Measurements from ENCODE around the gene AFAP1L1. TPM values are rescaled to one million over a fixed set of nuclear protein-coding genes. Genes with fewer than 3 reads are reported as not detected.

The AFAP1L1 gene
- total and polyA plus RNA-seq, 10 of the 15 experiments (the other 5 are each of a cell fraction or from before 2014, with no cell fraction given): 0.11 TPM; not detected in 9

DNA sequence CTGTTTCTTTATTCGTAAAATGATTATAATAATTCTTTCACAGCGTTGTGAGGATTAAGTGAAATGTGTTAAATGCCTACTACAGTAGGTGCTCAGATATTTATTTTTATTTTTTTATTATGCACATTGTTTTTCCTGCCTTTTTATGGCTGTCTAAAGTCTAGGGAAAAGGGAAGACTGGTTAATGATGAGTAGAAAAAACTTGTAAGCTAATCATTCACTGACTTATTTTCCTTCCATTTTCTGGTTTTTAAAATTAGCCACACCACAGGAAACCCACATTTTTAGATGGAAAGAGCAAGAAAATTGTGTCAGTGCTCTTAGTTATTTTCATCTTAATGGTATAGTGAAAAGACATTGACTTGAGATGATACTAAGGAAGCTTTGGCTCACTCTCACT, 82.3 kb downstream of the AFAP1L1 start:
- SMC1A ChIA-PET (ENCODE audit: uncharacterized antibody, unreplicated experiment): interaction anchor here (1.7 to 1.8 kb wide), 2 partner anchors 12 to 204 kb away, joined by 4 to 5 read pairs; no protein-coding TSS in a partner anchor
- H3K4me2 ChIP-seq (ENCODE audit: control insufficient read depth, insufficient read depth): no peak overlapping the region
- WGBS (ENCODE audit: insufficient coverage, insufficient replicate concordance, low lambda C conversion rate, missing lambda C conversion rate): 73% methylated on average over 2 of the region's 2 CpGs
- DNase-seq (ENCODE audit: low read depth, low spot score) (no peak), FAIRE-seq (no peak), ATAC-seq (no peak)
- H3K4me1 ChIP-seq (ENCODE audit: control insufficient read depth, insufficient read depth, low read length): peaks cover 11% of the 10 kb centered on the region
- H3K79me2 ChIP-seq (ENCODE audit: control insufficient read depth, insufficient read depth, low read length): peaks cover 9% of the 10 kb centered on the region
- no TSS peak for BruUV-seq (replicated peaks)
- RAD21 ChIA-PET (ENCODE audit: unreplicated experiment): interaction anchor here (0.8 kb wide), 1 partner anchor 22 kb away, joined by 5 read pairs; no protein-coding TSS in a partner anchor
- TF ChIP-seq SUZ12 (IDR thresholded peaks at IDR 0.05; ENCODE audit: unreplicated experiment): no peak
- TF ChIP-seq, protein P1, sequence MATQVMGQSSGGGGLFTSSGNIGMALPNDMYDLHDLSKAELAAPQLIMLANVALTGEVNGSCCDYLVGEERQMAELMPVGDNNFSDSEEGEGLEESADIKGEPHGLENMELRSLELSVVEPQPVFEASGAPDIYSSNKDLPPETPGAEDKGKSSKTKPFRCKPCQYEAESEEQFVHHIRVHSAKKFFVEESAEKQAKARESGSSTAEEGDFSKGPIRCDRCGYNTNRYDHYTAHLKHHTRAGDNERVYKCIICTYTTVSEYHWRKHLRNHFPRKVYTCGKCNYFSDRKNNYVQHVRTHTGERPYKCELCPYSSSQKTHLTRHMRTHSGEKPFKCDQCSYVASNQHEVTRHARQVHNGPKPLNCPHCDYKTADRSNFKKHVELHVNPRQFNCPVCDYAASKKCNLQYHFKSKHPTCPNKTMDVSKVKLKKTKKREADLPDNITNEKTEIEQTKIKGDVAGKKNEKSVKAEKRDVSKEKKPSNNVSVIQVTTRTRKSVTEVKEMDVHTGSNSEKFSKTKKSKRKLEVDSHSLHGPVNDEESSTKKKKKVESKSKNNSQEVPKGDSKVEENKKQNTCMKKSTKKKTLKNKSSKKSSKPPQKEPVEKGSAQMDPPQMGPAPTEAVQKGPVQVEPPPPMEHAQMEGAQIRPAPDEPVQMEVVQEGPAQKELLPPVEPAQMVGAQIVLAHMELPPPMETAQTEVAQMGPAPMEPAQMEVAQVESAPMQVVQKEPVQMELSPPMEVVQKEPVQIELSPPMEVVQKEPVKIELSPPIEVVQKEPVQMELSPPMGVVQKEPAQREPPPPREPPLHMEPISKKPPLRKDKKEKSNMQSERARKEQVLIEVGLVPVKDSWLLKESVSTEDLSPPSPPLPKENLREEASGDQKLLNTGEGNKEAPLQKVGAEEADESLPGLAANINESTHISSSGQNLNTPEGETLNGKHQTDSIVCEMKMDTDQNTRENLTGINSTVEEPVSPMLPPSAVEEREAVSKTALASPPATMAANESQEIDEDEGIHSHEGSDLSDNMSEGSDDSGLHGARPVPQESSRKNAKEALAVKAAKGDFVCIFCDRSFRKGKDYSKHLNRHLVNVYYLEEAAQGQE (IDR thresholded peaks at IDR 0.05; ENCODE audit: low read depth, low read length): no peak
- no peak for TF ChIP-seq ATF7 (IDR thresholded peaks at IDR 0.05; ENCODE audit: low read depth)
- TF ChIP-seq, protein P2, sequence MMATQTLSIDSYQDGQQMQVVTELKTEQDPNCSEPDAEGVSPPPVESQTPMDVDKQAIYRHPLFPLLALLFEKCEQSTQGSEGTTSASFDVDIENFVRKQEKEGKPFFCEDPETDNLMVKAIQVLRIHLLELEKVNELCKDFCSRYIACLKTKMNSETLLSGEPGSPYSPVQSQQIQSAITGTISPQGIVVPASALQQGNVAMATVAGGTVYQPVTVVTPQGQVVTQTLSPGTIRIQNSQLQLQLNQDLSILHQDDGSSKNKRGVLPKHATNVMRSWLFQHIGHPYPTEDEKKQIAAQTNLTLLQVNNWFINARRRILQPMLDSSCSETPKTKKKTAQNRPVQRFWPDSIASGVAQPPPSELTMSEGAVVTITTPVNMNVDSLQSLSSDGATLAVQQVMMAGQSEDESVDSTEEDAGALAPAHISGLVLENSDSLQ (IDR thresholded peaks at IDR 0.05): no peak
- TF ChIP-seq, protein P3, sequence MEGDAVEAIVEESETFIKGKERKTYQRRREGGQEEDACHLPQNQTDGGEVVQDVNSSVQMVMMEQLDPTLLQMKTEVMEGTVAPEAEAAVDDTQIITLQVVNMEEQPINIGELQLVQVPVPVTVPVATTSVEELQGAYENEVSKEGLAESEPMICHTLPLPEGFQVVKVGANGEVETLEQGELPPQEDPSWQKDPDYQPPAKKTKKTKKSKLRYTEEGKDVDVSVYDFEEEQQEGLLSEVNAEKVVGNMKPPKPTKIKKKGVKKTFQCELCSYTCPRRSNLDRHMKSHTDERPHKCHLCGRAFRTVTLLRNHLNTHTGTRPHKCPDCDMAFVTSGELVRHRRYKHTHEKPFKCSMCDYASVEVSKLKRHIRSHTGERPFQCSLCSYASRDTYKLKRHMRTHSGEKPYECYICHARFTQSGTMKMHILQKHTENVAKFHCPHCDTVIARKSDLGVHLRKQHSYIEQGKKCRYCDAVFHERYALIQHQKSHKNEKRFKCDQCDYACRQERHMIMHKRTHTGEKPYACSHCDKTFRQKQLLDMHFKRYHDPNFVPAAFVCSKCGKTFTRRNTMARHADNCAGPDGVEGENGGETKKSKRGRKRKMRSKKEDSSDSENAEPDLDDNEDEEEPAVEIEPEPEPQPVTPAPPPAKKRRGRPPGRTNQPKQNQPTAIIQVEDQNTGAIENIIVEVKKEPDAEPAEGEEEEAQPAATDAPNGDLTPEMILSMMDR (IDR thresholded peaks at IDR 0.05 in 2 of 3, conservative IDR thresholded peaks at IDR 0.05 in 1 of 3; ENCODE audit: control insufficient read depth in 2 of 3, extremely low read depth in 1 of 3, insufficient read depth in 1 of 3, low read depth in 3 of 3, low read length in 3 of 3): no peak
- no peak for TF ChIP-seq FOS (IDR thresholded peaks at IDR 0.05; ENCODE audit: borderline replicate concordance, extremely low read depth, insufficient read length)
- no peak for TF ChIP-seq CBFB (IDR thresholded peaks at IDR 0.05; ENCODE audit: low read depth)
- TF ChIP-seq POLR2AphosphoS2 (IDR thresholded peaks at IDR 0.05; ENCODE audit: low read depth, low read length): no peak
- H2AFZ ChIP-seq (ENCODE audit: control insufficient read depth, low read depth, low read length): no peak overlapping the region
- H3K27ac ChIP-seq (ENCODE audit: control insufficient read depth, insufficient read depth): no peak overlapping the region
- no peaks in the 10 kb centered on the region for H4K20me1 ChIP-seq (ENCODE audit: control insufficient read depth, insufficient read depth)
- CTCF ChIA-PET: interaction anchor here (0.6 to 7.5 kb wide), 5 partner anchors 9 to 40 kb away, joined by 3 to 81 read pairs (median 4); partner anchors contain the start of gene GRPEL2
- in situ Hi-C loops (cut with MboI) (no loop called here), intact Hi-C loops (cut with micrococcal nuclease; ENCODE audit: unreplicated experiment) (no loop called here)
- H3K9ac ChIP-seq (ENCODE audit: control insufficient read depth, insufficient read depth, low read length): no peak overlapping the region
- POLR2A ChIA-PET: interaction anchor here (1.3 kb wide), 1 partner anchor 8 kb away, joined by 5 read pairs; the partner anchor contains the start of gene GRPEL2
- no peaks in the 10 kb centered on the region for H3K9me3 ChIP-seq (replicated peaks; ENCODE audit: control insufficient read depth, insufficient read depth, low read length)
- H3K4me3 ChIP-seq: no peak overlapping the region
- no peaks in the 10 kb centered on the region for H3K27me3 ChIP-seq (replicated peaks in 1 of 2; ENCODE audit: control insufficient read depth in 2 of 2, insufficient read depth in 2 of 2, low read length in 1 of 2)
- peaks cover 2 to 33% of the 10 kb centered on the region in 2 experiments for H3K36me3 ChIP-seq (ENCODE audit: control insufficient read depth in 2 of 2, insufficient read depth in 2 of 2, low read length in 1 of 2)

All from GM12878 (cell line).